Lower lobe of right lung (tissue), 2 donors: ENCODE results near the gene STEAP4. TPM values are rescaled to one million over a fixed set of nuclear protein-coding genes. Genes with fewer than 3 reads are reported as not detected.

Experiments used
- ATAC-seq, 2 donors: fragments of 200-7000 bp; cut with Tn5 transposase; one replicate each; pipeline ENCODE4 v1.9.1; 2020 to 2022; ENCODE audit warnings: mild to moderate bottlenecking in 2 of 2, moderate library complexity in 2 of 2
- DNase-seq: peaks from one replicate; pipeline ENCODE4 v3.0.0-alpha.2; 2020
- H3K27ac ChIP-seq: fragments of 200-600 bp; one replicate; pipeline ENCODE4 v1.8.0; 2022
- H3K27me3 ChIP-seq: fragments of 200-600 bp; one replicate; pipeline ENCODE4 v1.8.0; 2022; ENCODE audit warnings: low read depth
- H3K36me3 ChIP-seq: fragments of 200-600 bp; one replicate; pipeline ENCODE4 v1.8.0; 2022; ENCODE audit warnings: mild to moderate bottlenecking
- H3K4me1 ChIP-seq: fragments of 200-600 bp; one replicate; pipeline ENCODE4 v1.8.0; 2022
- H3K4me3 ChIP-seq: fragments of 200-600 bp; one replicate; pipeline ENCODE4 v1.8.0; 2022; ENCODE audit warnings: mild to moderate bottlenecking
- H3K9me3 ChIP-seq: fragments of 200-600 bp; one replicate; pipeline ENCODE4 v1.8.0; 2022
- intact Hi-C: fragments of 100-400 bp; cut with DNase I; formaldehyde crosslinking; loops from one replicate; pipeline ENCODE4 v1.11.0; 2022
- total RNA-seq: library from RNA; stranded (reverse); fragmentation: NEBNext Ultra II Directional; extraction: Animal tissue kit (Norgen Biotek cat#: 25700); gene quantifications from one replicate; pipeline ENCODE4 v1.2.1, GENCODE V29; 2021
- TF ChIP-seq, protein P1 (sequence below): fragments of 200-600 bp; IDR thresholded peaks from one replicate; pipeline ENCODE4 v1.8.0; 2022; ENCODE audit warnings: antibody characterized with exemption, mild to moderate bottlenecking
- donor health status: DM: no; HTN: yes; CAD: no; lungs with severe emphysema.

The STEAP4 gene
- total RNA-seq, 1 donor from 2014 or later = 63.5 TPM

GRCh38 chr7:88346357-88346756, 39.7 kb upstream of the STEAP4 start:
- Histone ChIP-seq H3K27ac (no peak overlapping the region), H3K4me3 (no peak overlapping the region), H3K9me3 (no peaks in the 10 kb centered on the region), H3K4me1 (no peaks in the 10 kb centered on the region), H3K27me3 (no peaks in the 10 kb centered on the region), H3K36me3 (no peaks in the 10 kb centered on the region)
- intact Hi-C loops = no loop called here
- no peak for DNase-seq
- no peak for ATAC-seq
- TF ChIP-seq, protein P1, sequence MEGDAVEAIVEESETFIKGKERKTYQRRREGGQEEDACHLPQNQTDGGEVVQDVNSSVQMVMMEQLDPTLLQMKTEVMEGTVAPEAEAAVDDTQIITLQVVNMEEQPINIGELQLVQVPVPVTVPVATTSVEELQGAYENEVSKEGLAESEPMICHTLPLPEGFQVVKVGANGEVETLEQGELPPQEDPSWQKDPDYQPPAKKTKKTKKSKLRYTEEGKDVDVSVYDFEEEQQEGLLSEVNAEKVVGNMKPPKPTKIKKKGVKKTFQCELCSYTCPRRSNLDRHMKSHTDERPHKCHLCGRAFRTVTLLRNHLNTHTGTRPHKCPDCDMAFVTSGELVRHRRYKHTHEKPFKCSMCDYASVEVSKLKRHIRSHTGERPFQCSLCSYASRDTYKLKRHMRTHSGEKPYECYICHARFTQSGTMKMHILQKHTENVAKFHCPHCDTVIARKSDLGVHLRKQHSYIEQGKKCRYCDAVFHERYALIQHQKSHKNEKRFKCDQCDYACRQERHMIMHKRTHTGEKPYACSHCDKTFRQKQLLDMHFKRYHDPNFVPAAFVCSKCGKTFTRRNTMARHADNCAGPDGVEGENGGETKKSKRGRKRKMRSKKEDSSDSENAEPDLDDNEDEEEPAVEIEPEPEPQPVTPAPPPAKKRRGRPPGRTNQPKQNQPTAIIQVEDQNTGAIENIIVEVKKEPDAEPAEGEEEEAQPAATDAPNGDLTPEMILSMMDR = no peak

GRCh38 chr7:88344956-88345832, 38.5 kb upstream of the STEAP4 start:
- no peak overlapping the region for H3K27ac ChIP-seq

DNA sequence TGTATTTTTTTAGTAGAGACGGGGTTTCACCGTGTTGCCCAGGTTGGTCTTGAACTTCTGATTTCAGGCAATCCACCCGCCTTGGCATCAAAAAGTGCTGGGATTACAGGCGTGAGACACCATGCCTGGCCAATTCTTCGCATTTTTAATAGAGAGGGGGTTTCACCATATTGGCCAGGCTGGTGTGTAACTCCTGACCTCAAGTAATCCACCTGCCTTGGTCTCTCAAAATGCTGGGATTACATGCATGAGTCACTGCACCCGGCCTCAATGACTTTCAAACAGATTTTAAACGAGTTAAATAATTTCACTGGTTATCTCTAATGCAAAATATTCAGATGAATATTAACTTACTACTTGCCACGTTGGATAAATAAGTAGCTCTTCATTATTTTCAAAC, 37.6 kb upstream of the STEAP4 start:
- intact Hi-C loops = no loop called here
- no peaks in the 10 kb centered on the region for H3K27me3 ChIP-seq
- no peak overlapping the region for H3K4me3 ChIP-seq
- H3K27ac ChIP-seq = no peak overlapping the region
- no peaks in the 10 kb centered on the region for H3K9me3 ChIP-seq
- no peaks in the 10 kb centered on the region for H3K36me3 ChIP-seq
- TF ChIP-seq, protein P1 = no peak
- ATAC-seq (no peak), DNase-seq (no peak)
- no peaks in the 10 kb centered on the region for H3K4me1 ChIP-seq

More at GRCh38 chr7:88344956-88345832, 38.5 kb upstream of the STEAP4 start:
- peak; percentile 74 for DNase-seq
- Histone ChIP-seq H3K9me3 (no peaks in the 10 kb centered on the region), H3K27me3 (no peaks in the 10 kb centered on the region), H3K4me1 (no peaks in the 10 kb centered on the region), H3K36me3 (no peaks in the 10 kb centered on the region), H3K4me3 (no peak overlapping the region)
- intact Hi-C loops = no loop called here
- peak; percentile 81 to 89 for ATAC-seq
- TF ChIP-seq, protein P1 = peak; percentile 50

DNA sequence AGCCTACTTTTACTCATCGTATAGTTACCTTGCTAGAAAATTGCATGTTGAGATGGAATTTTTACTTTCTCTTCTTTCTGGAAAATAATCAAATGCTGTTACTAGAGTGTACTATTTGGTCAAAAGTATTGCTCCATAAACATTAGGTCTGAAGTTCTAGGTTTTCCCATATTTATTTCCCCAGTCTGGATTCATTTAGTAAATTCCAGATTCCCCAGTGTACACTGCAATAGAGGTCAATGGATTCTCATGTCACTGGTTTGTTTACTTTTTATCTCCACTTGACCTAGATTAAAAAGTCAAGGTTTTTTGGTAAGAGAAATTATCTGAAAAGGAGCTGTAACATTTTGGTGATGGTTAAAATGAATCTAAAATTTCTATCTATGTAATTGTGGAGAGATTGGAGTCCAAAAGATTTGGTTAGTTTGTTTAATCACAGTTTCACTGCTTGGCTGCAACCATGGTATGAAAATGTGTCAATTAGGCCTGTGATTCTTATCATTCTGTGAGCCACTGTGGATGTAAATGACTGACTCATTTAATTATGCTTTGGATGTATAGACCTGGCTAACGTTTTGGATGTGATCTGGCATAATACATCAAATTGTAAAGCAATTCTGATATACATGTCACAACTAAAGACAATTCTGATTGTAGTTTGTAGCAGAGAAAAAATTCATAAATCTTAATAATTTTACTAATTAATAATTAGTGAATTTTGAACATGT, 32.7 kb upstream of the STEAP4 start:
- H3K27ac ChIP-seq = no peak overlapping the region
- DNase-seq (no peak), ATAC-seq (peak in 1 of 2 donors; percentile 55)
- H3K27me3 ChIP-seq = no peaks in the 10 kb centered on the region
- intact Hi-C loops = no loop called here
- TF ChIP-seq, protein P1 = no peak
- no peak overlapping the region for H3K4me3 ChIP-seq
- H3K9me3 ChIP-seq = no peaks in the 10 kb centered on the region
- no peaks in the 10 kb centered on the region for H3K4me1 ChIP-seq
- H3K36me3 ChIP-seq = no peaks in the 10 kb centered on the region

GRCh38 chr7:88338503-88338902, 31.8 kb upstream of the STEAP4 start:
- Histone ChIP-seq H3K27ac (no peak overlapping the region), H3K9me3 (no peaks in the 10 kb centered on the region), H3K36me3 (no peaks in the 10 kb centered on the region), H3K4me3 (no peak overlapping the region), H3K4me1 (no peaks in the 10 kb centered on the region), H3K27me3 (no peaks in the 10 kb centered on the region)
- ATAC-seq (no peak), DNase-seq (no peak)
- TF ChIP-seq, protein P1 = no peak
- intact Hi-C loops = no loop called here
